Epithelial cell of esophagus (primary cell): ENCODE data around the gene SETD9.
A peak's percentile ranks its signal among the peaks of the same experiment; 100 is the strongest.

Source experiments
- DNase-seq: peaks from one replicate; pipeline ENCODE4 v3.0.0; 2010; ENCODE audit warnings: low read depth
- H3K4me3 ChIP-seq: 2 replicates; pipeline ENCODE4 v1.5.1; 2011; ENCODE audit warnings: mild to moderate bottlenecking, low read length, control low read depth
- CTCF ChIP-seq: IDR thresholded peaks from 2 replicates; pipeline ENCODE4 v1.5.1; 2011; ENCODE audit warnings: low read depth, mild to moderate bottlenecking, low read length, control low read depth, inconsistent platforms; ENCODE audit not compliant: insufficient read depth; ENCODE audit errors: missing control alignments

The SETD9 gene

GRCh38 chr5:56893251-56893951 is 16.0 kb upstream of the SETD9 start:
- no peak overlapping the region for H3K4me3 ChIP-seq
- TF ChIP-seq CTCF = no peak
- no peak for DNase-seq

- no peak for TF ChIP-seq CTCF
- DNase-seq = no peak
- no peak overlapping the region for H3K4me3 ChIP-seq
Measured at GRCh38 chr5:56896763-56897162, 12.6 kb upstream of the SETD9 start.

- no peak for DNase-seq
- no peak overlapping the region for H3K4me3 ChIP-seq
- TF ChIP-seq CTCF = no peak
Measured at GRCh38 chr5:56898213-56898612, 11.2 kb upstream of the SETD9 start.

- H3K4me3 ChIP-seq = no peak overlapping the region
- peak; percentile 34 for DNase-seq
- no peak for TF ChIP-seq CTCF
Measured at GRCh38 chr5:56900395-56900794, 9.0 kb upstream of the SETD9 start.

- DNase-seq = peak; percentile 55
- TF ChIP-seq CTCF = peak; percentile 72
- no peak overlapping the region for H3K4me3 ChIP-seq
Measured at GRCh38 chr5:56900858-56901578, 8.4 kb upstream of the SETD9 start.

GRCh38 chr5:56908942-56909293 is 478 bp upstream of the SETD9 start:
- no peak for TF ChIP-seq CTCF
- DNase-seq = no peak
- H3K4me3 ChIP-seq = peak overlapping the region; percentile 64
